ENCODE results near the gene GRB2.

DNA sequence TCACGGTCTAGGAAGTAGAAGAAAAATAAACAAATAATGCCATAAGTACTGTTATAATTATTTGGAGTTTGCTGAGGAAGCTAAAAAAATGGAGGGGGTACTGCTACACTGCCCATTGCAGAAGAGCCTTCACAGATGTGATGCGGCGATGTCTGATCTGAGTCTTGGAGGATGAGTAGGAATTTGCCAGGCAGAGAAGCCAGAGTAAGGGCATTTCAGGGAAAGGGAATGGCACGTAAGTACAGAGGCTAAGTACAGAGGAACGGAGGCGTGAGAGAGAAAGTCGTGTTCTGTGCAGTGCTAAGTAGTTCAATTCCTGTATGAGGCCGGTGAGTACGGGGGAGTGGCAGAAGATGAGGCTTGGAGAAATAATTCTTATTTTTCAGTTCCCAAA, 741 bp upstream of the GRB2 start:
- TF ChIP-seq FOXK2 (IDR thresholded peaks at IDR 0.05): no peak
- no peak for TF ChIP-seq NFRKB (IDR thresholded peaks at IDR 0.05)
- no peak for TF ChIP-seq FOXM1 (IDR thresholded peaks at IDR 0.05; ENCODE audit: borderline replicate concordance)
- TF ChIP-seq FOXA1 (IDR thresholded peaks at IDR 0.05): no peak
- TF ChIP-seq TARDBP (IDR thresholded peaks at IDR 0.05): no peak
- no peak for TF ChIP-seq ARNT (IDR thresholded peaks at IDR 0.05)
- no peak for TF ChIP-seq SP1 (IDR thresholded peaks at IDR 0.05)
- TF ChIP-seq BHLHE40 (IDR thresholded peaks at IDR 0.05; ENCODE audit: borderline replicate concordance): no peak
